D341Med (cell line): ENCODE measurements around the gene WDR49.
A peak's percentile ranks its signal among the peaks of the same experiment; 100 is the strongest.
"Not testable (repeated sequence)": the region's sequence is repeated elsewhere in the genome, so short reads cannot be mapped to it uniquely, and the experiment has no call there.

Experiments
- DNase-seq: peaks from one replicate; pipeline ENCODE4 v3.0.0; 2012; ENCODE audit warnings: low spot score

The WDR49 gene

GRCh38 chr3:167614196-167614595, 39.5 kb downstream of the WDR49 start:
- not testable (repeated sequence) for DNase-seq

- DNase-seq = no peak
These were observed 42.0 kb downstream of the WDR49 start for GRCh38 chr3:167611718-167612117.

- no peak for DNase-seq
These were observed 44.6 kb downstream of the WDR49 start for GRCh38 chr3:167609156-167609555.

GRCh38 chr3:167606836-167607235, 46.9 kb downstream of the WDR49 start:
- DNase-seq = no peak

- no peak for DNase-seq
These were observed 47.9 kb downstream of the WDR49 start for GRCh38 chr3:167605871-167606270.

- no peak for DNase-seq
These were observed 51.7 kb downstream of the WDR49 start for GRCh38 chr3:167602041-167602440.

GRCh38 chr3:167587651-167588050, 66.1 kb downstream of the WDR49 start:
- no peak for DNase-seq

GRCh38 chr3:167575000-167575600, 78.6 kb downstream of the WDR49 start:
- peak; percentile 20 for DNase-seq

GRCh38 chr3:167572991-167573390, 80.8 kb downstream of the WDR49 start:
- no peak for DNase-seq

GRCh38 chr3:167568634-167569033, 85.1 kb downstream of the WDR49 start:
- DNase-seq = no peak

GRCh38 chr3:167565489-167565888, 88.3 kb downstream of the WDR49 start:
- no peak for DNase-seq

GRCh38 chr3:167564612-167565011, 89.1 kb downstream of the WDR49 start:
- DNase-seq = no peak

GRCh38 chr3:167559924-167560323, 93.8 kb downstream of the WDR49 start:
- DNase-seq = no peak

GRCh38 chr3:167554898-167555297, 98.8 kb downstream of the WDR49 start:
- DNase-seq = no peak

- no peak for DNase-seq
These were observed 115.7 kb downstream of the WDR49 start for GRCh38 chr3:167538081-167538480.

GRCh38 chr3:167521006-167521355, 132.8 kb downstream of the WDR49 start:
- no peak for DNase-seq

- DNase-seq = no peak
These were observed 133.3 kb downstream of the WDR49 start for GRCh38 chr3:167520266-167521005.

GRCh38 chr3:167507954-167508353, 145.8 kb downstream of the WDR49 start:
- DNase-seq = no peak

- no peak for DNase-seq
These were observed 151.3 kb downstream of the WDR49 start for GRCh38 chr3:167502401-167502800.

GRCh38 chr3:167501941-167502340, 151.8 kb downstream of the WDR49 start:
- no peak for DNase-seq

GRCh38 chr3:167497903-167498302, 155.8 kb downstream of the WDR49 start:
- DNase-seq = no peak

GRCh38 chr3:167493244-167493643, 160.5 kb downstream of the WDR49 start:
- peak; percentile 47 for DNase-seq

- no peak for DNase-seq
These were observed 162.1 kb downstream of the WDR49 start for GRCh38 chr3:167491621-167492020.

- DNase-seq = no peak
These were observed 164.2 kb downstream of the WDR49 start for GRCh38 chr3:167489571-167489970.
